ENCODE data around the gene TEDC2.

The TEDC2 gene

GRCh38 chr16:2496223-2497115 lies 36.6 kb downstream of the TEDC2 start:
- no peak for DNase-seq (ENCODE audit: low read depth)

GRCh38 chr16:2497116-2497630 lies 37.3 kb downstream of the TEDC2 start:
- no peak for DNase-seq (ENCODE audit: low read depth)

- DNase-seq (ENCODE audit: low read depth), result no peak
Measured at GRCh38 chr16:2497695-2498484, 38.0 kb downstream of the TEDC2 start.

- DNase-seq (ENCODE audit: low read depth), result no peak
Measured at GRCh38 chr16:2498531-2499253, 38.8 kb downstream of the TEDC2 start.

- DNase-seq (ENCODE audit: low read depth), result no peak
Measured at GRCh38 chr16:2499454-2499853, 39.5 kb downstream of the TEDC2 start.

- no peak for DNase-seq (ENCODE audit: low read depth)
Measured at GRCh38 chr16:2499890-2500429, 40.1 kb downstream of the TEDC2 start.

GRCh38 chr16:2500430-2500917 lies 40.6 kb downstream of the TEDC2 start:
- no peak for DNase-seq (ENCODE audit: low read depth)

GRCh38 chr16:2500918-2501750 lies 41.2 kb downstream of the TEDC2 start:
- no peak for DNase-seq (ENCODE audit: low read depth)

GRCh38 chr16:2501946-2502895 lies 42.3 kb downstream of the TEDC2 start:
- DNase-seq (ENCODE audit: low read depth), result no peak

GRCh38 chr16:2505695-2506094 lies 45.8 kb downstream of the TEDC2 start:
- no peak for DNase-seq (ENCODE audit: low read depth)

GRCh38 chr16:2507052-2507659 lies 47.2 kb downstream of the TEDC2 start:
- no peak for DNase-seq (ENCODE audit: low read depth)

GRCh38 chr16:2507665-2508064 lies 47.8 kb downstream of the TEDC2 start:
- DNase-seq (ENCODE audit: low read depth), result no peak

- DNase-seq (ENCODE audit: low read depth), result no peak
Measured at GRCh38 chr16:2508722-2509400, 49.0 kb downstream of the TEDC2 start.

- DNase-seq (ENCODE audit: low read depth), result no peak
Measured at GRCh38 chr16:2511128-2511800, 51.4 kb downstream of the TEDC2 start.

GRCh38 chr16:2511996-2512734 lies 52.3 kb downstream of the TEDC2 start:
- DNase-seq (ENCODE audit: low read depth), result no peak

GRCh38 chr16:2512735-2513404 lies 53.0 kb downstream of the TEDC2 start:
- no peak for DNase-seq (ENCODE audit: low read depth)

Measured in HS-5 (cell line).